Measurements from ENCODE around the gene COX19. TPM values are rescaled to one million over a fixed set of nuclear protein-coding genes. Genes with fewer than 3 reads are reported as not detected.
"Not testable (repeated sequence)": the region's sequence is repeated elsewhere in the genome, so short reads cannot be mapped to it uniquely, and the experiment has no call there.

Gene COX19
- polyA plus RNA-seq, 1 donor (not counting 4 experiments of a cell fraction or from before 2014, with no cell fraction given): 6.2 TPM

GRCh38 chr7:1001069-1001770, 25.9 kb upstream of the COX19 start:
- H4K20me1 ChIP-seq (ENCODE audit: control insufficient read depth, extremely low read depth, insufficient read depth, low read length); H3K4me2 ChIP-seq (ENCODE audit: control insufficient read depth, extremely low read depth, insufficient read depth, low read depth, low read length); H2AFZ ChIP-seq (ENCODE audit: control insufficient read depth, low read length); H3K27me3 ChIP-seq (ENCODE audit: control insufficient read depth, extremely low read depth, insufficient read depth, low read length); H3K79me2 ChIP-seq (ENCODE audit: control insufficient read depth, insufficient read depth, low read length); dilution Hi-C loops (cut with MboI; ENCODE audit: extremely low pct_ligation_motif_present, low sequenced_read_pairs); H3K27ac ChIP-seq (ENCODE audit: control insufficient read depth, insufficient read depth, low read length); H3K36me3 ChIP-seq (ENCODE audit: control insufficient read depth in 2 of 2, extremely low read depth in 1 of 2, insufficient read depth in 2 of 2, low read length in 2 of 2); H3K9me3 ChIP-seq (ENCODE audit: control insufficient read depth, low read depth, low read length); H3K4me3 ChIP-seq (ENCODE audit: control insufficient read depth in 2 of 3, extremely low read depth in 1 of 3, insufficient read depth in 2 of 3, low read depth in 1 of 3, low read length in 3 of 3); H3K9ac ChIP-seq (ENCODE audit: control insufficient read depth, extremely low read depth, insufficient read depth, low read length); FAIRE-seq; H3K4me1 ChIP-seq (ENCODE audit: control insufficient read depth, extremely low read depth, insufficient read depth, low read length); H3K9me1 ChIP-seq (ENCODE audit: control insufficient read depth, extremely low read depth, insufficient read depth, low read length); DNase-seq (ENCODE audit: low read depth, low spot score): not testable (repeated sequence)

- no peak overlapping the region for H3K4me3 ChIP-seq (ENCODE audit: control insufficient read depth in 2 of 3, extremely low read depth in 1 of 3, insufficient read depth in 2 of 3, low read depth in 1 of 3, low read length in 3 of 3)
- H3K27me3 ChIP-seq (ENCODE audit: control insufficient read depth, extremely low read depth, insufficient read depth, low read length): no peaks in the 10 kb centered on the region
- FAIRE-seq (no peak), DNase-seq (ENCODE audit: low read depth, low spot score) (no peak)
- H3K9me1 ChIP-seq (ENCODE audit: control insufficient read depth, extremely low read depth, insufficient read depth, low read length): no peaks in the 10 kb centered on the region
- H3K36me3 ChIP-seq (ENCODE audit: control insufficient read depth in 2 of 2, extremely low read depth in 1 of 2, insufficient read depth in 2 of 2, low read length in 2 of 2): peaks cover 2 to 4% of the 10 kb centered on the region in 2 experiments
- no peaks in the 10 kb centered on the region for H3K9me3 ChIP-seq (ENCODE audit: control insufficient read depth, low read depth, low read length)
- dilution Hi-C loops (cut with MboI; ENCODE audit: extremely low pct_ligation_motif_present, low sequenced_read_pairs): no loop called here
- H3K27ac ChIP-seq (ENCODE audit: control insufficient read depth, insufficient read depth, low read length): no peak overlapping the region
- no peak overlapping the region for H2AFZ ChIP-seq (ENCODE audit: control insufficient read depth, low read length)
- H3K4me1 ChIP-seq (ENCODE audit: control insufficient read depth, extremely low read depth, insufficient read depth, low read length): no peaks in the 10 kb centered on the region
- TF ChIP-seq EZH2 (IDR thresholded peaks at IDR 0.05; ENCODE audit: low read length): no peak
- no peak for TF ChIP-seq CTCF (optimal IDR thresholded peaks at IDR 0.05 in 1 of 3, IDR thresholded peaks at IDR 0.05 in 1 of 3, conservative IDR thresholded peaks at IDR 0.05 in 1 of 3; ENCODE audit: extremely low read depth in 1 of 3, insufficient read depth in 2 of 3, low read length in 3 of 3)
- H3K9ac ChIP-seq (ENCODE audit: control insufficient read depth, extremely low read depth, insufficient read depth, low read length): no peak overlapping the region
- no peak overlapping the region for H3K4me2 ChIP-seq (ENCODE audit: control insufficient read depth, extremely low read depth, insufficient read depth, low read depth, low read length)
- H3K79me2 ChIP-seq (ENCODE audit: control insufficient read depth, insufficient read depth, low read length): no peaks in the 10 kb centered on the region
- no peaks in the 10 kb centered on the region for H4K20me1 ChIP-seq (ENCODE audit: control insufficient read depth, extremely low read depth, insufficient read depth, low read length)
Observed at GRCh38 chr7:999941-1000935, 24.9 kb upstream of the COX19 start.

All from keratinocyte (primary cell).